Duodenal mucosa (tissue), 2 donors: ENCODE data around the gene TSPAN5.

Experiments used
- H3K27ac ChIP-seq: one replicate; pipeline ENCODE4 v1.7.0; 2013; ENCODE audit warnings: low read depth, low read length
- H3K27me3 ChIP-seq, 2 donors: one replicate each; pipeline ENCODE4 v1.7.0; 2013; ENCODE audit warnings: low read length in 2 of 2, control low read depth in 1 of 2; ENCODE audit not compliant: insufficient read depth in 2 of 2, control insufficient read depth in 1 of 2
- H3K36me3 ChIP-seq, 2 donors: one replicate each; pipeline ENCODE4 v1.7.0; 2013; ENCODE audit warnings: low read length in 2 of 2, control low read depth in 1 of 2; ENCODE audit not compliant: insufficient read depth in 2 of 2, control insufficient read depth in 1 of 2
- H3K4me1 ChIP-seq, 2 donors: one replicate each; pipeline ENCODE4 v1.7.0; 2013; ENCODE audit warnings: low read length in 2 of 2, control low read depth in 1 of 2; ENCODE audit not compliant: insufficient read depth in 2 of 2, control insufficient read depth in 1 of 2
- H3K4me3 ChIP-seq, 2 donors: one replicate each; pipeline ENCODE4 v1.7.0; 2013; ENCODE audit warnings: low read length in 2 of 2, low read depth in 1 of 2
- H3K9ac ChIP-seq, 2 donors: one replicate each; pipeline ENCODE4 v1.7.0; 2013; ENCODE audit warnings: low read length in 2 of 2, low read depth in 1 of 2
- H3K9me3 ChIP-seq, 2 donors: one replicate each; pipeline ENCODE4 v1.7.0; 2013; ENCODE audit warnings: low read length in 2 of 2, control low read depth in 1 of 2; ENCODE audit not compliant: control insufficient read depth in 1 of 2

The TSPAN5 gene

DNA sequence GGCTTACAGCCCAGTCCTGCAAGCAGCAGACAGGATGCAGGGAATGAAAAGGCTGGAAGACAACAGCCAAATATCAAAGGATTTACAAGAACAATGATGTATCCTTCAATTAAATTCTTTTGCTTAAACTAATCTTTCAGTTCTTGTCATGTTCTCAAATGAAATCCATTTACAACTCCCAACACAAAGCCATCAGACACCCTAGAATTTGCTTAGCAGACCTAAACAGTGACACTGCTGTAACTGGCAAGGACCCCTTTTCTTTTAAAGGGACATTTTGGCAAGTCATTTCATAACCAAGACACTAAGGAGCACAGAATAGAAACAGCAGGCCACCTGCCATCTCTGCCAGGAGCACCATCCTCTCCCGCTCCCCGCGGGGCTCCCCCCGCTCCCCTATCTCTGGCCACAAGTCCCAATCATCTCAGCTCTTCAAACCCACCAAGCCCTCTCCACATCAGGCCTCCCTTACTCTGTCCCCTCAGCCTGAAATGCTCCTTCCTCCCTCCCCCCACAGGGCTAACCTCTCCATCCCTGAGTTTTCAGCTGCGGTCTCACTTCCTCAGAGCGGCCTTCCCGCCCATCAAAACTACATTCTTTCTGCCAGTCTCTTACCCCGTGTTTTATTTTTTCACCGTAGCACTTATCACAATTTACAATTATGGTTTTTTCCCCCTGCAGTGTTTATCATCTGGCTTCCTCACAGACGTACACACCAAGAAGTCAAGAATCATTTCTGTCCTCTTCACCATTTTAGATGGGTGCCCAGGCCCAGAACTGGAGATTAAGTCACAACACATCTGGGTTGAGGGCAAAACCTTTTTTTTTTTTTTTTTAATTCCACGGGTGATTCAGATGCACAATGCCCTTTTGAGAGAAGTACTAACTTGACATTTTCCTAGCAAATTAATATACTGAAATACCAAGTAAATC, 45.8 kb downstream of the TSPAN5 start:
- Histone ChIP-seq H3K36me3 (no peaks in the 10 kb centered on the region), H3K9ac (no peak overlapping the region), H3K4me1 (no peaks in the 10 kb centered on the region), H3K27me3 (no peaks in the 10 kb centered on the region), H3K27ac (no peak overlapping the region), H3K9me3 (no peaks in the 10 kb centered on the region), H3K4me3 (no peak overlapping the region)

DNA sequence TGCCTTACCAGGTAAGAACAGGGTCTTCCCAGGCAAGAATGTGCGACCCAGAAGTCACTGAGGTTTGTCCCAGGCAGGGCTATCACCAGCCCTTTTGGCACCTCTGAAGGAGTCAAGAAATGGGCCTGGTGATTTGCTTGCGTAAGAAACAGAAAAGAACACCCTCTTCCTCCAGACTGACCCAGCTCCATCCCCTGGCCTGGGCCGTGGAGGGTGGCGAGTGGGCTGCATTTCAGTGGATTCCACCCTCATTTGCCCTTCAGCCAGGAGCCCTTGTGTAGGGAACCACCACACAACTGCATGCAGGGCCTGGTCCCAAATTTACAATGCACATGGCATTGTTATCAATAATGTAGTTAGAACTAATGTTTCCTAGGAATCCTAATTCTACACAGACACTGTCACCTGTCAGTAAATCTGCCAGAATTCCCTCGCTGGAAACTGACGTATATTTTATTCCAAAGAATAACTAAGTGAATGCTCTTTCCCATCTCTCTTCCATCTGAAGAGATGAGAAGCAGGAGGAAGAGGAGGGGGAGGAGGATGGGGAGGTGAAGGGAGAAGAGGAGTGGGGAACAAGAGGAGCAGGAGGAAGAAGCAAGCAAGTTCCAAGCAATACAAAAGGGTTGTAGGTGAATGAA, 46.6 kb downstream of the TSPAN5 start:
- no peak overlapping the region for H3K27ac ChIP-seq
- H3K4me1 ChIP-seq: no peaks in the 10 kb centered on the region
- H3K27me3 ChIP-seq: no peaks in the 10 kb centered on the region
- no peak overlapping the region for H3K4me3 ChIP-seq
- no peaks in the 10 kb centered on the region for H3K36me3 ChIP-seq
- H3K9me3 ChIP-seq: no peaks in the 10 kb centered on the region
- H3K9ac ChIP-seq: no peak overlapping the region

DNA sequence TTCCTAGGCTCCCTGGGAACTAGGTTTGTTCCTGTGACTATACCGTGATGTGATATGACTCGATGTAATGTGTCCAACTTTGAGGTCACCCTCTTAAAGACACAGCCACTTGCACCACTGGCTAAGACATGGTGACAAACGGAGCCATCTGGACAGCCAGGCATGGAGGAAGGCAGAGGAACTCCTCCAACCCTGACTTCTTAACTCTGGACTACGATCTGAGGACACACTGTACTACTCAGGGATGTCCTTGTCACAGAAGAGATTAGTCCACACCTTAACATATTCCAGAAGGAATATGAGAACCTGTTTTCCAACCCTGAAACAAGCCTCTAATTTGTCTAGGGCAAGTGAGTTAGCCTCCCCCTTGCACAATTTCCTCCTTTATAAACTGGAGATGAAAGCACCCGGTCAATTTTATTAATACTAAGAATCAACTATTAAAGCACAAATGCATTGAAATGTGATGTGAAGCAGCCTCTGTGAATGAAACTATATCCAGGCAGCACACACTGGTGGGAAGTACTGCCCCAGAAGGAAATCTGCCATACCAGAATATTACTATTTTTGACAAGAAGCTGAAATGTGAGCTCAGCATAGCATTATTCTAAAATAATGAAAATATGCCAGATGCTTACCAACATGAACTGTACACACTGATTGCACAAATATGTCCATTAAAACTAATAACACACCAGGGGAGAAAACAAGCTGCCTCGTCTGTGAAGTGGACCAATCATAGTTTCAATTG, 47.3 kb downstream of the TSPAN5 start:
- no peak overlapping the region for H3K9ac ChIP-seq
- no peak overlapping the region for H3K4me3 ChIP-seq
- no peaks in the 10 kb centered on the region for H3K4me1 ChIP-seq
- H3K27ac ChIP-seq: no peak overlapping the region
- H3K27me3 ChIP-seq: no peaks in the 10 kb centered on the region
- no peaks in the 10 kb centered on the region for H3K9me3 ChIP-seq
- no peaks in the 10 kb centered on the region for H3K36me3 ChIP-seq

DNA sequence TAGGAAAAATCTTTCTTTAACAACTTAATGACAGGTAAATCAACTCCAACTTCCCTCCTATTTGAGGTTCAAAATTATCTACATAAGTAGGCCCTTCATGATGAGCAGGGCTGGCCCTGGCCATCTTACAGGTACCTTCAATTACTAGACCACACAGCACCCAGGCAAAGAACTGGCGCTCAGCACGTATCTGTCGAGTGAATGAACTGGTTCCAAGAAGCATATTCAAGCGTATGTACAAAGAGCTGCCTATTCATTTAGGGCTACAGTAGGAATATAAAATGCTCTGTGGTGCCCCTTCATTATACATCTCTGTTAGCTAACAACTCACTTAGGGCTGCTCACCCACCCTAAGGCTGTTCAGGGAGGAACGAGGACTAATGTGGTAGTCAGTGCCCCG, 48.0 kb downstream of the TSPAN5 start:
- no peaks in the 10 kb centered on the region for H3K4me1 ChIP-seq
- no peaks in the 10 kb centered on the region for H3K9me3 ChIP-seq
- no peak overlapping the region for H3K4me3 ChIP-seq
- no peak overlapping the region for H3K9ac ChIP-seq
- H3K27me3 ChIP-seq: no peaks in the 10 kb centered on the region
- H3K36me3 ChIP-seq: no peaks in the 10 kb centered on the region
- no peak overlapping the region for H3K27ac ChIP-seq

DNA sequence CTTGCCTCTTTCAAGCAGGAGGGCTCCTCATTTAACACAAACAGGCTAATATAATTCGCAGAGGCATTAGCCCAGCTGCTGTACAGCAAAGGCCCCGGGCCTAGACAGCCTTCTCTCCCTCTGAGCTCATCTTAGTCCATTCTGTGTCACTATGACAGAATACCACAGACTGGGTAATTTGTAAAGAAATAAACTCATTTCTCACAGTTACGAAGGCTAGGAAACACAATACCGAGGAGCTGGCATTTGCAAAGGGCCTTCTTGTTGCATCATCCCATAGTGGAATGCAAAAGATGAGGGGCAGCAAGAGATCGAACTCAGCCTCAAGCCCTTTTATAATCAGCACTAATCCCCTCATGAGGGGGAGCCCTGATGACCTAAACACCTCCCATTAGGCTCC, 48.5 kb downstream of the TSPAN5 start:
- Histone ChIP-seq H3K4me1 (no peaks in the 10 kb centered on the region), H3K9ac (no peak overlapping the region), H3K27ac (no peak overlapping the region), H3K27me3 (no peaks in the 10 kb centered on the region), H3K36me3 (no peaks in the 10 kb centered on the region), H3K9me3 (no peaks in the 10 kb centered on the region), H3K4me3 (no peak overlapping the region)

DNA sequence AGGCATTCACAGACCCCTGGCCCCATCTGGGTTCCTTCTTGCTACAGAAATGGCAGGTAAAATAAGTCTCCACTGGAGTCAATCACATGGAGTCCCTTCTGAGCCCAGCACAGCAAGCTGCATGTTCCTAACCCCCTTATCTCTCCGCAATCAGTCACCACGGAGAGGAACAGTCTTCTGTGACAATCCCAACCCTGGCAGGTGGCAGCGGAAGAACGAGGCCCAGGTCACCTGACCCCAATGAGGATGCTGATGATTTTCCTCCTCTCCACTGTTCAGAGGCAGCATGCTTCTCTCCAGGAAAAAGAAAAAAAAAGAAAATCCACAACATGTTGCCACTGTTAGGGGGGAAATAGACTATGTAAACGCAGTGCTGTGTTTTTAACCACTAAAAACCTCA, 50.1 kb downstream of the TSPAN5 start:
- Histone ChIP-seq H3K27me3 (no peaks in the 10 kb centered on the region), H3K36me3 (no peaks in the 10 kb centered on the region), H3K27ac (no peak overlapping the region), H3K9ac (no peak overlapping the region), H3K9me3 (no peaks in the 10 kb centered on the region), H3K4me1 (no peaks in the 10 kb centered on the region), H3K4me3 (no peak overlapping the region)

DNA sequence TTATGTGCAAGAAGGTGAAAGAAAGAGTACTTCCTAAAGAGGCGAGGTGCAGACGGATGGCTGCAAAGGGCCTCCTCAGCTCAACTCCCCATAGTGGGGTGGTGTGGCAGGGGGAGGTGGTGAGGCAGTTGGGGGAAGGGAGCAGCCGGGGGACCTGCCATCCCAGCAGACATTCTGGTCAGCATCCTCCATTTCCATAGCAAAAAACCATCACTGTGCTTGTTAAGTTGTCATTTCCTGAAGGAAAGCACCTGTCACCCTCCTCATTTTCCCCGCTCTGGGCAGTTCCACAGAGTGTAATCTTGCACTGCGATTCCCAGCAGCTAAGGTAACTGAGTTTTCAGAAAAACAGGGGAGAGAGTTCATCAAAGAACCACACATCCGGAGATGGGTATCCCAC, 51.5 kb downstream of the TSPAN5 start:
- no peak overlapping the region for H3K27ac ChIP-seq
- no peaks in the 10 kb centered on the region for H3K27me3 ChIP-seq
- no peak overlapping the region for H3K9ac ChIP-seq
- no peaks in the 10 kb centered on the region for H3K36me3 ChIP-seq
- no peaks in the 10 kb centered on the region for H3K4me1 ChIP-seq
- H3K4me3 ChIP-seq: no peak overlapping the region
- H3K9me3 ChIP-seq: no peaks in the 10 kb centered on the region

DNA sequence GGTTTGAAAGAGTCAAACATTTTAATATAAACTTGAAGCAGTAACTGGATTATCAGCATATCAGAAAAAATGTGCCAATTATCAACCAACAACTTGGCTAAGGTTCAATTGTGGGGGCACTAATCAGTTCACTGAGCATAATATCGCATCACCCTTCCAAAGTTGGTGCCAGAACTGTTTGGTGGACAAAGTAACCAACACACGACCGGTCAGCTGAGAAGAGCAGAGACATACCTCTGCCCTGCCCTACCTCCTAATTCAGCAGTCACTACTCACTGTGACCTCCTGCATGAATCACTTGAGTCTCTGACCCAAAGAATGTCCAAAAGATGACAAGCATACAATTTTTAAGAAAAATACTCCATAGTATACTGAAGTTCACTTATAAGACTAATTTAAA, 53.2 kb downstream of the TSPAN5 start:
- Histone ChIP-seq H3K36me3 (no peaks in the 10 kb centered on the region), H3K9me3 (no peaks in the 10 kb centered on the region), H3K27ac (no peak overlapping the region), H3K27me3 (no peaks in the 10 kb centered on the region), H3K4me3 (no peak overlapping the region), H3K9ac (no peak overlapping the region), H3K4me1 (no peaks in the 10 kb centered on the region)

DNA sequence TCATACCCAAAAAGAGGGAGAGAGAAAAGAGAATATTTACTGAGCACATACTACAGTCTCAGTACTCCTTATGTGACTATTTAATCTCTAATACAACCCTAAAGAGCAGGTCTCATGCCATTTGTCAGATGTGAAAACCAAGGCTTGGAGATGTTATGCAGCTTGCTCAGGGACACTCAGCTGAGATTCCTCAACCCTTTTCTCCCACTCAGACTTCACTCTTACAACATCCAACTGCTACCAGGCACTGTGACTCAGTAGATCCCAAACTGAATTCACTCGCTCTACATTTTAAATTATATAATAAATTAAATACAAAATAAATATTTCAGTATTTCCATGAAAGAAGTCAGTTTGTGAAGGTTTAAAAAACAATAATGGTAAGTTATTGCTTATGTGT, 53.7 kb downstream of the TSPAN5 start:
- Histone ChIP-seq H3K9ac (no peak overlapping the region), H3K27ac (no peak overlapping the region), H3K36me3 (no peaks in the 10 kb centered on the region), H3K9me3 (no peaks in the 10 kb centered on the region), H3K27me3 (no peaks in the 10 kb centered on the region), H3K4me3 (no peak overlapping the region), H3K4me1 (no peaks in the 10 kb centered on the region)
